ENCODE data around the gene LYRM1.

LYRM1 gene

DNA sequence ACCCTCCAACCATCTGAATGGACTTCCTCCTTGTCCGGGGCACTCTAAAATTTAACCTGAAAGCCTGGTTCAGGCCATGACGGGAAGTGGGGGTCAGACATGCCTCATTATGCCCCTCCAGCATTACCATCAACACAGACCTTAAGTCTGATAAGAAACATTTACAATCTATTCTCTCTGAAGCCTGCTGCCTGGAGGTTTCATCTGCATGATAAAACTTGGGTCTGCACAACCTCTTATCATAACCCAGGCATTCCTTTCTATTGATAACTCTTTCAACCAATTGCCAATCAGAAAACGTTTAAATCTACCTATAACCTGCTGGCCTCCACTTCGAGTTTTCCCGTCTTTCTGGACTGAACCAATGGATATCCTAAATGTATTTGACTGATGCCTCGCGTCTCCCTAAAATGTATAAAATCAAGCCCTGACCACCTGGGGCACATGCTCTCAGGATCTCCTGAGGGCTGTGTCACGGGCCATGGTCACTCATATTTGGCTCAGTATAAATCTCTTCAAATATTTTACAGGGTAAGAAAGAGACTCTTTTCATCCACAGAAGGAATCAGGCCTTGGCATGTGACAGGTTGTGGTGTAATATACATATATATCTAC is 45.6 kb downstream of the LYRM1 start:
- Histone ChIP-seq H3K27me3 (ENCODE audit: low read length) (no peaks in the 10 kb centered on the region), H3K36me3 (ENCODE audit: low read length) (no peaks in the 10 kb centered on the region), H2AFZ (ENCODE audit: low read depth, low read length, severe bottlenecking) (no peak overlapping the region), H3K9me2 (replicated peaks; ENCODE audit: insufficient read depth, low read length) (no peaks in the 10 kb centered on the region), H3K79me2 (ENCODE audit: insufficient read depth, low read length) (no peaks in the 10 kb centered on the region), H4K20me1 (ENCODE audit: low read depth, low read length) (no peaks in the 10 kb centered on the region), H3K4me2 (ENCODE audit: low read depth, low read length, poor library complexity, severe bottlenecking) (no peak overlapping the region), H3K9ac (ENCODE audit: low read length) (no peak overlapping the region), H3F3A (ENCODE audit: insufficient read depth) (no peaks in the 10 kb centered on the region), H3K27ac (ENCODE audit: low read depth, low read length) (no peak overlapping the region), H3K9me3 (ENCODE audit: insufficient read depth, low read length) (no peaks in the 10 kb centered on the region), H3K4me3 (ENCODE audit: insufficient read depth, low read length, poor library complexity, severe bottlenecking) (no peak overlapping the region)
- TF ChIP-seq, protein P1, sequence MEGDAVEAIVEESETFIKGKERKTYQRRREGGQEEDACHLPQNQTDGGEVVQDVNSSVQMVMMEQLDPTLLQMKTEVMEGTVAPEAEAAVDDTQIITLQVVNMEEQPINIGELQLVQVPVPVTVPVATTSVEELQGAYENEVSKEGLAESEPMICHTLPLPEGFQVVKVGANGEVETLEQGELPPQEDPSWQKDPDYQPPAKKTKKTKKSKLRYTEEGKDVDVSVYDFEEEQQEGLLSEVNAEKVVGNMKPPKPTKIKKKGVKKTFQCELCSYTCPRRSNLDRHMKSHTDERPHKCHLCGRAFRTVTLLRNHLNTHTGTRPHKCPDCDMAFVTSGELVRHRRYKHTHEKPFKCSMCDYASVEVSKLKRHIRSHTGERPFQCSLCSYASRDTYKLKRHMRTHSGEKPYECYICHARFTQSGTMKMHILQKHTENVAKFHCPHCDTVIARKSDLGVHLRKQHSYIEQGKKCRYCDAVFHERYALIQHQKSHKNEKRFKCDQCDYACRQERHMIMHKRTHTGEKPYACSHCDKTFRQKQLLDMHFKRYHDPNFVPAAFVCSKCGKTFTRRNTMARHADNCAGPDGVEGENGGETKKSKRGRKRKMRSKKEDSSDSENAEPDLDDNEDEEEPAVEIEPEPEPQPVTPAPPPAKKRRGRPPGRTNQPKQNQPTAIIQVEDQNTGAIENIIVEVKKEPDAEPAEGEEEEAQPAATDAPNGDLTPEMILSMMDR (IDR thresholded peaks at IDR 0.05; ENCODE audit: insufficient read depth, low read length, poor library complexity, severe bottlenecking), result no peak
- TF ChIP-seq EZH2phosphoT487 (conservative IDR thresholded peaks at IDR 0.05; ENCODE audit: low read length), result no peak

DNA sequence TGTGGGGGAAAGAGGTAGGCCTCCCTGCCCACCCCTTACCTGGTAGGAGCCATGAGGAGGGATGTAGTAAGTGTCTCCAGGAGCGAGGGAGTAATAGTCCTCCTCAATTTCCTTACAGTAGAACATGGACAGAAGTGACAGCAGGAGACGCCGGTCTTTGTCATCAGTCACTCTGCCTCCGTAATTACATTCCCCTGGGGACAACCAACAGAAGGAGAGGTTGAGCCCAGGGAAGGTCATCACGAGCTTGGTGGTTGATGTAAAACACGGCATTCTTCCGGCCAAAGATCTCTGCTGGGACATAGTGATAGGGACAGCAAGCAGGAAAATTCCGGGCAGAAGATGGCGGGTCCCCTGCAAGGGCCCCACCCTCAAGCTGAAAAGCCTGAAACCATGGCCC is 47.9 kb downstream of the LYRM1 start:
- H3K9ac ChIP-seq (ENCODE audit: low read length), result no peak overlapping the region
- no peaks in the 10 kb centered on the region for H3K79me2 ChIP-seq (ENCODE audit: insufficient read depth, low read length)
- H3K27ac ChIP-seq (ENCODE audit: low read depth, low read length), result no peak overlapping the region
- H3K9me2 ChIP-seq (replicated peaks; ENCODE audit: insufficient read depth, low read length), result no peaks in the 10 kb centered on the region
- no peaks in the 10 kb centered on the region for H3K27me3 ChIP-seq (ENCODE audit: low read length)
- no peaks in the 10 kb centered on the region for H3K9me3 ChIP-seq (ENCODE audit: insufficient read depth, low read length)
- no peaks in the 10 kb centered on the region for H4K20me1 ChIP-seq (ENCODE audit: low read depth, low read length)
- no peaks in the 10 kb centered on the region for H3F3A ChIP-seq (ENCODE audit: insufficient read depth)
- no peak overlapping the region for H2AFZ ChIP-seq (ENCODE audit: low read depth, low read length, severe bottlenecking)
- no peaks in the 10 kb centered on the region for H3K36me3 ChIP-seq (ENCODE audit: low read length)
- TF ChIP-seq, protein P1 (IDR thresholded peaks at IDR 0.05; ENCODE audit: insufficient read depth, low read length, poor library complexity, severe bottlenecking), result no peak
- no peak for TF ChIP-seq EZH2phosphoT487 (conservative IDR thresholded peaks at IDR 0.05; ENCODE audit: low read length)
- no peak overlapping the region for H3K4me3 ChIP-seq (ENCODE audit: insufficient read depth, low read length, poor library complexity, severe bottlenecking)
- no peak overlapping the region for H3K4me2 ChIP-seq (ENCODE audit: low read depth, low read length, poor library complexity, severe bottlenecking)

DNA sequence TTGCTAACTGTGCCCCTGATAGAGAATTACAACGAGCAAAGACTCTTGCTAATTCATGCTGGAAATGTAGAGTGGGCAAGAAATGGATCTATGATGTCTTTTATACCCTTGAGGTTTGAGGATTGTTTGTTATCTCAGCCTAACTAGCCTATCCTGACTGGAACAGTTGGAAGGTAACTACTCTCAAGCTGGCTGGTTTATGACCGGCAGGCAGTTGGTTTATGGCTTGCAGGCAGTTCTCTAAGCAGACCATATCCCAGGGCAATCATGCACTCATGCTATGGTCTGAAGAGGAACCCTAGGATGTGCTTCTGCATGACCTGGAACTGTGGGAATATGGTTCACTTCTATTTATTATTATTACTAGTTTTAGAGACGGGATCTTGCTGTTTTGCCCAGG is 49.1 kb downstream of the LYRM1 start:
- TF ChIP-seq EZH2phosphoT487 (conservative IDR thresholded peaks at IDR 0.05; ENCODE audit: low read length), result no peak
- TF ChIP-seq, protein P1 (IDR thresholded peaks at IDR 0.05; ENCODE audit: insufficient read depth, low read length, poor library complexity, severe bottlenecking), result no peak
- Histone ChIP-seq H3K9me2 (replicated peaks; ENCODE audit: insufficient read depth, low read length) (no peaks in the 10 kb centered on the region), H3K36me3 (ENCODE audit: low read length) (no peaks in the 10 kb centered on the region), H3K27me3 (ENCODE audit: low read length) (no peaks in the 10 kb centered on the region), H2AFZ (ENCODE audit: low read depth, low read length, severe bottlenecking) (no peak overlapping the region), H3K4me3 (ENCODE audit: insufficient read depth, low read length, poor library complexity, severe bottlenecking) (no peak overlapping the region), H3K9me3 (ENCODE audit: insufficient read depth, low read length) (no peaks in the 10 kb centered on the region), H3K27ac (ENCODE audit: low read depth, low read length) (no peak overlapping the region), H4K20me1 (ENCODE audit: low read depth, low read length) (no peaks in the 10 kb centered on the region), H3K79me2 (ENCODE audit: insufficient read depth, low read length) (no peaks in the 10 kb centered on the region), H3K9ac (ENCODE audit: low read length) (no peak overlapping the region), H3K4me2 (ENCODE audit: low read depth, low read length, poor library complexity, severe bottlenecking) (no peak overlapping the region), H3F3A (ENCODE audit: insufficient read depth) (no peaks in the 10 kb centered on the region)
